ENCODE data around the gene RHEBL1.

DNA sequence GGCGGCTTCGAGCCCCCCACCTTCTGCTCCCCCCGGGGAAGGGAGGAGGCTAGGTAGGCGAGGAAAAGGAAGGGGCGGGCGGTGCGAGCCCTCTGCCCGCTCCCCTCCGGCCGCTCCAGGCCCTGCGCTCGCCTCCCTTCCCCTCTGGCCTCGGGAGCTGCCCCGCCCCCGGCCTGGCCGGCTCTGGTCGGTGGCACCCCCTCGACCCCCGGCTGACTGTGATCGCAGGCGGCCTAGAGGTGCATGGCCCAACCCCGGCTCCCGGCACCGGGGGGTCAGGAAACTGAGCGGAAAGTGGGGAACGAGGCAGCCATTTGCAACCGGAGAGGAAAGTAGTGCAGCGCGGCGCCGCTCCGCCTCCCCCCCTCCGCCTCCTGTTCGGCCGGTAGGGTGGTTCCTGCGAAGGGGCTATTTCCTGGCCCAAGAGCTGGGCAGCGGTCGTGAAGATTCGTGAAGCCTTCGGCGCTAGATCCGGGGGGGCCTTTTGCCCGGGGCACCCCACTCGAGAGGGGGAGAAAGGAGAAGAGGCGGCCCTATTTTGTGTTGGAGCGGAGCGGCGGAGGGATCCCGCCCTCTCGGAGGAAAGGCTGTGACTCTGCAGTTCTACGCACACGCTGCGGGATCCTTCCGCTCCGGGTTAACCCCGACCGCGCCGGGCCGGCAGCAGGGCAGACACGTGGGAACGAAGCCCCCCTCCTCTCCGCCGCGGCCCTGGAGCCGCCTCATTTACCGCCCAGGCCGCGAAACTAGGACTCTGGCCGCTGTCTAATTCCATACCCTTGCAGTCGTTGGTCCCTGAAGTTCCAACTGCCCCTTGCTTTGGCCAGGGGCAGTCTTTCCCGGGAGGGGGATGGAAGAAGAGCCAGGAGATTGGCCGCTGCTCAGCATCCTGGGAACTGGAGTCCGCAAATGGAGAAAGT, 9.3 kb downstream of the RHEBL1 start, which contains the start of gene KMT2D:
- TF ChIP-seq, protein P1, sequence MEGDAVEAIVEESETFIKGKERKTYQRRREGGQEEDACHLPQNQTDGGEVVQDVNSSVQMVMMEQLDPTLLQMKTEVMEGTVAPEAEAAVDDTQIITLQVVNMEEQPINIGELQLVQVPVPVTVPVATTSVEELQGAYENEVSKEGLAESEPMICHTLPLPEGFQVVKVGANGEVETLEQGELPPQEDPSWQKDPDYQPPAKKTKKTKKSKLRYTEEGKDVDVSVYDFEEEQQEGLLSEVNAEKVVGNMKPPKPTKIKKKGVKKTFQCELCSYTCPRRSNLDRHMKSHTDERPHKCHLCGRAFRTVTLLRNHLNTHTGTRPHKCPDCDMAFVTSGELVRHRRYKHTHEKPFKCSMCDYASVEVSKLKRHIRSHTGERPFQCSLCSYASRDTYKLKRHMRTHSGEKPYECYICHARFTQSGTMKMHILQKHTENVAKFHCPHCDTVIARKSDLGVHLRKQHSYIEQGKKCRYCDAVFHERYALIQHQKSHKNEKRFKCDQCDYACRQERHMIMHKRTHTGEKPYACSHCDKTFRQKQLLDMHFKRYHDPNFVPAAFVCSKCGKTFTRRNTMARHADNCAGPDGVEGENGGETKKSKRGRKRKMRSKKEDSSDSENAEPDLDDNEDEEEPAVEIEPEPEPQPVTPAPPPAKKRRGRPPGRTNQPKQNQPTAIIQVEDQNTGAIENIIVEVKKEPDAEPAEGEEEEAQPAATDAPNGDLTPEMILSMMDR (IDR thresholded peaks at IDR 0.05; ENCODE audit: low read depth, low read length, missing input control) = peak; percentile 24
- peak in 1 of 2 donors; percentile 73 for TF ChIP-seq EGR1 (IDR thresholded peaks at IDR 0.05; ENCODE audit: low read depth in 2 of 2)
- TF ChIP-seq SP1 (IDR thresholded peaks at IDR 0.05) = peak; percentile 46
- peak; percentile 97 for TF ChIP-seq YY1 (IDR thresholded peaks at IDR 0.05)
- TF ChIP-seq, protein P2, sequence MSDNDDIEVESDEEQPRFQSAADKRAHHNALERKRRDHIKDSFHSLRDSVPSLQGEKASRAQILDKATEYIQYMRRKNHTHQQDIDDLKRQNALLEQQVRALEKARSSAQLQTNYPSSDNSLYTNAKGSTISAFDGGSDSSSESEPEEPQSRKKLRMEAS (IDR thresholded peaks at IDR 0.05) = peak; percentile 77
- TF ChIP-seq, protein P3, sequence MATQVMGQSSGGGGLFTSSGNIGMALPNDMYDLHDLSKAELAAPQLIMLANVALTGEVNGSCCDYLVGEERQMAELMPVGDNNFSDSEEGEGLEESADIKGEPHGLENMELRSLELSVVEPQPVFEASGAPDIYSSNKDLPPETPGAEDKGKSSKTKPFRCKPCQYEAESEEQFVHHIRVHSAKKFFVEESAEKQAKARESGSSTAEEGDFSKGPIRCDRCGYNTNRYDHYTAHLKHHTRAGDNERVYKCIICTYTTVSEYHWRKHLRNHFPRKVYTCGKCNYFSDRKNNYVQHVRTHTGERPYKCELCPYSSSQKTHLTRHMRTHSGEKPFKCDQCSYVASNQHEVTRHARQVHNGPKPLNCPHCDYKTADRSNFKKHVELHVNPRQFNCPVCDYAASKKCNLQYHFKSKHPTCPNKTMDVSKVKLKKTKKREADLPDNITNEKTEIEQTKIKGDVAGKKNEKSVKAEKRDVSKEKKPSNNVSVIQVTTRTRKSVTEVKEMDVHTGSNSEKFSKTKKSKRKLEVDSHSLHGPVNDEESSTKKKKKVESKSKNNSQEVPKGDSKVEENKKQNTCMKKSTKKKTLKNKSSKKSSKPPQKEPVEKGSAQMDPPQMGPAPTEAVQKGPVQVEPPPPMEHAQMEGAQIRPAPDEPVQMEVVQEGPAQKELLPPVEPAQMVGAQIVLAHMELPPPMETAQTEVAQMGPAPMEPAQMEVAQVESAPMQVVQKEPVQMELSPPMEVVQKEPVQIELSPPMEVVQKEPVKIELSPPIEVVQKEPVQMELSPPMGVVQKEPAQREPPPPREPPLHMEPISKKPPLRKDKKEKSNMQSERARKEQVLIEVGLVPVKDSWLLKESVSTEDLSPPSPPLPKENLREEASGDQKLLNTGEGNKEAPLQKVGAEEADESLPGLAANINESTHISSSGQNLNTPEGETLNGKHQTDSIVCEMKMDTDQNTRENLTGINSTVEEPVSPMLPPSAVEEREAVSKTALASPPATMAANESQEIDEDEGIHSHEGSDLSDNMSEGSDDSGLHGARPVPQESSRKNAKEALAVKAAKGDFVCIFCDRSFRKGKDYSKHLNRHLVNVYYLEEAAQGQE (IDR thresholded peaks at IDR 0.05) = peak; percentile 62
- no peak for TF ChIP-seq RAD21 (IDR thresholded peaks at IDR 0.05)
- no peak for TF ChIP-seq HNF4A (conservative IDR thresholded peaks at IDR 0.05)
- TF ChIP-seq TAF1 (conservative IDR thresholded peaks at IDR 0.05) = peak; percentile 31
- TF ChIP-seq HNF4G (IDR thresholded peaks at IDR 0.05) = no peak
- no peak for TF ChIP-seq JUND (IDR thresholded peaks at IDR 0.05)
